Gastrocnemius medialis (tissue), 4 donors: ENCODE measurements around the gene ZNF668.

Experiments used
- POLR2A ChIP-seq, 2 donors: fragments of 450-650 bp; IDR thresholded peaks; one replicate each; pipeline ENCODE4 v1.6.1; 2017; ENCODE audit warnings: antibody characterized with exemption in 2 of 2, mild to moderate bottlenecking in 2 of 2, moderate library complexity in 2 of 2
- TF ChIP-seq, protein P1 (sequence below), 5 experiments: fragments of 450-650 bp in 3 of 5; fragments of 200-600 bp in 2 of 5; sonication (generic) in 2 of 5; IDR thresholded peaks in 4 of 5; conservative IDR thresholded peaks in 1 of 5; 1 replicate in 4 of 5; 2 replicates in 1 of 5; pipeline ENCODE4 v1.5.1; 2016 to 2019; ENCODE audit warnings: antibody characterized with exemption in 5 of 5, mild to moderate bottlenecking in 3 of 5, moderate library complexity in 3 of 5

DNA sequence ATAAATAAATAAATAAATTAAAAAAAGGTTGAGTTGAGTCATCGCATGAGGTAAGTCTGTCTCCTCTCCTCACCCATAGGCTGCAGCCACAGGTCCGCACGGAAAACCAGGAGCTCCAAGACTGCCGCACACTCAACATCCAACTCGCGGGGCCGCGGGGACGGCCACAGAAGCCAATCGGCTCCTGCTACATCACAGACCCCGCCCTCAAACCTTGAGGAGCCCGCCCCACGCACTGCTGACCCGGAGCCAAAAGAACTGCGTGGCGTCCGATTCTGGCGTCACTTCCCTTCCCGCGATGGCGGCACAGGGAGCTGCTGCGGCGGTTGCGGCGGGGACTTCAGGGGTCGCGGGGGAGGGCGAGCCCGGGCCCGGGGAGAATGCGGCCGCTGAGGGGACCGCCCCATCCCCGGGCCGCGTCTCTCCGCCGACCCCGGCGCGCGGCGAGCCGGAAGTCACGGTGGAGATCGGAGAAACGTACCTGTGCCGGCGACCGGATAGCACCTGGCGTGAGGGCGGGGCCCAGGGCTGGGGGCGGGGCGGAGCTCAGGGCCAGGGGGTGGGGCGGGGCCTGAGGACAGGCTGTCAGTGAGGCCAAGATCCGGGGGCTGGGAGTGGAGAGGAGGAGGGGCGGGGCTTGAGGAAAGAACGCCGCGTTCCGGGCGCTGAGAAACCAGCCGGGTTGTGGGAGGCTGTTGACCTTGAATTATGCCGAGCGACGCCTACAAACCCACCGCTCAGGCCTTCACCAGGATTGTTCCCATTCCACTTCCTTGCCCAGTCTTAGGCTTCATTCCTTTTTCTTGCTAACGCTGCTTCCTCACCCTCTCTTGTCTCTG is 43.6 kb upstream of the ZNF668 start, which contains the start of gene KAT8:
- peak; percentile 90 to 93 for TF ChIP-seq POLR2A (IDR thresholded peaks at IDR 0.05)
- TF ChIP-seq, protein P1, sequence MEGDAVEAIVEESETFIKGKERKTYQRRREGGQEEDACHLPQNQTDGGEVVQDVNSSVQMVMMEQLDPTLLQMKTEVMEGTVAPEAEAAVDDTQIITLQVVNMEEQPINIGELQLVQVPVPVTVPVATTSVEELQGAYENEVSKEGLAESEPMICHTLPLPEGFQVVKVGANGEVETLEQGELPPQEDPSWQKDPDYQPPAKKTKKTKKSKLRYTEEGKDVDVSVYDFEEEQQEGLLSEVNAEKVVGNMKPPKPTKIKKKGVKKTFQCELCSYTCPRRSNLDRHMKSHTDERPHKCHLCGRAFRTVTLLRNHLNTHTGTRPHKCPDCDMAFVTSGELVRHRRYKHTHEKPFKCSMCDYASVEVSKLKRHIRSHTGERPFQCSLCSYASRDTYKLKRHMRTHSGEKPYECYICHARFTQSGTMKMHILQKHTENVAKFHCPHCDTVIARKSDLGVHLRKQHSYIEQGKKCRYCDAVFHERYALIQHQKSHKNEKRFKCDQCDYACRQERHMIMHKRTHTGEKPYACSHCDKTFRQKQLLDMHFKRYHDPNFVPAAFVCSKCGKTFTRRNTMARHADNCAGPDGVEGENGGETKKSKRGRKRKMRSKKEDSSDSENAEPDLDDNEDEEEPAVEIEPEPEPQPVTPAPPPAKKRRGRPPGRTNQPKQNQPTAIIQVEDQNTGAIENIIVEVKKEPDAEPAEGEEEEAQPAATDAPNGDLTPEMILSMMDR (IDR thresholded peaks at IDR 0.05 in 4 of 5, conservative IDR thresholded peaks at IDR 0.05 in 1 of 5) = no peak
